HEK293T (cell line): Measurements from ENCODE around the gene RARS2.
"Not testable (repeated sequence)": the region's sequence is repeated elsewhere in the genome, so short reads cannot be mapped to it uniquely, and the experiment has no call there.

Experiments used
- ARNT ChIP-seq: fragments of 450-650 bp; IDR thresholded peaks from 2 replicates; pipeline ENCODE4 v1.6.1; 2017; ENCODE audit warnings: mild to moderate bottlenecking
- CTBP1 ChIP-seq: fragments of 450-650 bp; IDR thresholded peaks from 2 replicates; pipeline ENCODE4 v1.6.1; 2016; ENCODE audit warnings: borderline replicate concordance
- ELF4 ChIP-seq: fragments of 450-650 bp; IDR thresholded peaks from 2 replicates; pipeline ENCODE4 v1.6.1; 2017; ENCODE audit warnings: antibody characterized with exemption
- FOXA1 ChIP-seq: fragments of 450-650 bp; IDR thresholded peaks from 2 replicates; pipeline ENCODE4 v1.6.1; 2016; ENCODE audit warnings: mild to moderate bottlenecking
- FOXM1 ChIP-seq: fragments of 450-650 bp; IDR thresholded peaks from 2 replicates; pipeline ENCODE4 v1.6.1; 2017; ENCODE audit warnings: mild to moderate bottlenecking, borderline replicate concordance
- HDGF ChIP-seq: fragments of 450-650 bp; IDR thresholded peaks from 2 replicates; pipeline ENCODE4 v1.6.1; 2017; ENCODE audit warnings: antibody characterized with exemption, borderline replicate concordance
- SP1 ChIP-seq: fragments of 450-650 bp; IDR thresholded peaks from 2 replicates; pipeline ENCODE4 v1.6.1; 2017
- SUZ12 ChIP-seq: fragments of 450-650 bp; IDR thresholded peaks from 2 replicates; pipeline ENCODE4 v1.6.1; 2016; ENCODE audit warnings: mild to moderate bottlenecking
- TARDBP ChIP-seq: fragments of 450-650 bp; IDR thresholded peaks from 2 replicates; pipeline ENCODE4 v1.6.1; 2016
- ZNF384 ChIP-seq: fragments of 450-650 bp; IDR thresholded peaks from 2 replicates; pipeline ENCODE4 v1.6.1; 2016

DNA sequence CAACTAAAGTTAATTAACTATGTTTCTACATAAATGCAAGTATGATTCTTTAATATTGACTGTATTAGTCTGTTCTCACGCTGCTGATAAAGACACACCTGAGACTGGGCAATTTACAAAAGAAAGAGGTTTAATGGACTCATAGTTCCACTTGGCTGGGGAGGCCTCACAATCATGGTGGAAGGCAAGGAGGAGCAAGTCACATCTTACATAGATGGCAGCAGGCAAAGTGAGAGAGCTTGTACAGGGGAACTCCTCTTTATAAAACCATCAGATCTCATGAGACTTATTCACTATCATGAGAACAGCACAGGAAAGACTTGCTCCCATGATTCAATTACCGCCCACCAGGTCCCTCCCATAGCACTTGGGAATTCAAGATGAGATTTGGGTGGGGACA is 23.2 kb upstream of the RARS2 start:
- not testable (repeated sequence) for TF ChIP-seq HDGF, FOXM1, FOXA1, ZNF384, TARDBP, CTBP1, ARNT, SP1, ELF4, SUZ12
